ENCODE data around the gene ANGPTL8.

The ANGPTL8 gene

DNA sequence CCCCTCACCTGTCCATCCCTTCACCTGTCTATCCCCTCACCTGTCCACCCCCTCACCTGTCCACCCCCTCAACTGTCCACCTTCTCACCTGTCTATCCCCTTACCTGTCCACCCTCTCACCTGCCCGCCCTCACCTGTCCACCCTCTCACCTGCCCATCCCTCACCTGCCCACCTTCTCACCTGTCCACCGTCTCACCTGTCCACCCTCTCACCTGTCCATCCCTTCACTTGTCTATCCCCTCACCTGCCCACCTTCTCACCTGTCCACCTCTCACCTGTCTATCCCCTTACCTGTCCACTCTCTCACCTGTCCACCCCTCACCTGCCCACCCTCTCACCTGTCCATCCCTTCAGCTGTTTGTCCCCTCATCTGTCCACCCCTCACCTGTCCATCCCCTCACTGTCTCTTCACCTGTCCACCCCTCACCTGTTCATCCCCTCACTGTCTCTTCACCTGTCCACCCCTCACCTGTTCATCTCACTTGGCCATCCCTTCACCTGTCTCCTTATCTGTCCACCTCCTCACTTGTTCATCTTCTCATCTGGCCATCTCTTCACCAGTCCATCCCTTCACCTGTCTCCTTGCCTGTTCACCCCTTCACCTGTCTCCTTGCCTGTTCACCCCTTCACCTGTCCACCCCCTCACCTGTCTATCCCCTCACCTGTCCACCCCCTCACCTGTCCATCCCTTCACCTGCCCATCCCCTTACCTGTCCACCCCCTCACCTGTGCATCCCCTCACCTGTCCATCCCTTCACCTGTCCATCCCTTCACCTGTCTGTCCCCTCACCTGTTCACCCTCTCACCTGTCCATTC is 29.4 kb upstream of the ANGPTL8 start:
- Histone ChIP-seq H2BK12ac (ENCODE audit: low read length) (no peak overlapping the region), H4K91ac (ENCODE audit: low read depth, low read length, poor library complexity) (no peak overlapping the region), H3K4me1 (ENCODE audit: control insufficient read depth in 2 of 2, insufficient read depth in 1 of 2, low read depth in 1 of 2, low read length in 2 of 2) (no peaks in the 10 kb centered on the region), H2BK15ac (ENCODE audit: low read length) (no peak overlapping the region), H3K4ac (ENCODE audit: low read length) (no peak overlapping the region), H3K23ac (ENCODE audit: low read depth, low read length, poor library complexity) (peak overlapping the region; percentile 8), H3K27ac (replicated peaks; ENCODE audit: low read length) (no peak overlapping the region), H2BK120ac (ENCODE audit: low read depth, low read length) (no peak overlapping the region), H2AFZ (ENCODE audit: low read length) (no peak overlapping the region), H3K9me3 (replicated peaks in 1 of 2; ENCODE audit: control insufficient read depth in 2 of 2, insufficient read depth in 1 of 2, low read depth in 1 of 2, low read length in 2 of 2) (peaks cover 0 to 4% of the 10 kb centered on the region in 2 donors), H3K79me1 (ENCODE audit: low read depth, low read length) (peaks cover 10% of the 10 kb centered on the region), H3K4me3 (ENCODE audit: low read length in 2 of 2) (no peak overlapping the region), H3K36me3 (replicated peaks in 1 of 2; ENCODE audit: control insufficient read depth in 2 of 2, insufficient read depth in 2 of 2, low read length in 2 of 2) (peaks cover 8 to 52% of the 10 kb centered on the region in 2 donors), H2BK5ac (ENCODE audit: low read length) (no peak overlapping the region), H3K27me3 (ENCODE audit: control insufficient read depth in 3 of 3, insufficient read depth in 3 of 3, low read depth in 1 of 3, low read length in 3 of 3) (no peaks in the 10 kb centered on the region), H3K14ac (ENCODE audit: low read length) (no peak overlapping the region), H3K4me2 (ENCODE audit: insufficient read depth, low read length, poor library complexity, severe bottlenecking) (no peak overlapping the region), H4K8ac (ENCODE audit: low read depth, low read length) (no peak overlapping the region), H3K9ac (ENCODE audit: low read depth, low read length, poor library complexity) (no peak overlapping the region), H2AK5ac (ENCODE audit: low read depth, low read length) (no peak overlapping the region), H3K18ac (ENCODE audit: low read length) (no peak overlapping the region)
- no peak for DNase-seq (ENCODE audit: low spot score)
- WGBS, 2 donors (ENCODE audit: extremely low coverage in 2 of 2, insufficient read length in 2 of 2, insufficient replicate concordance in 1 of 2), result no CpG with 5 or more reads among the region's 2 CpGs

DNA sequence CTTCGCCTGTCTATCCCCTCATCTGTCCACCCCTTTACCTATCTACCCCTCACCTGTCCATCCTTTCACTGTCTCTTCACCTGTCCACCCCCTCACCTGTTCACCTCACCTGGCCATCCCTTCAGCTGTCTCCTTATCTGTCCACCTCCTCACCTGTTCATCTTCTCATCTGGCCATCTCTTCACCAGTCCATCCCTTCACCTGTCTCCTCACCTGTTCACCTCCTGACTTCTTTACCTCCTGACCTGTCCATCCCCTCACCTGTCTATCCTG is 28.8 kb upstream of the ANGPTL8 start:
- no peaks in the 10 kb centered on the region for H3K4me1 ChIP-seq (ENCODE audit: control insufficient read depth in 2 of 2, insufficient read depth in 1 of 2, low read depth in 1 of 2, low read length in 2 of 2)
- no peak overlapping the region for H2AFZ ChIP-seq (ENCODE audit: low read length)
- H4K91ac ChIP-seq (ENCODE audit: low read depth, low read length, poor library complexity), result no peak overlapping the region
- no peak overlapping the region for H3K14ac ChIP-seq (ENCODE audit: low read length)
- DNase-seq (ENCODE audit: low spot score), result no peak
- WGBS, 2 donors (ENCODE audit: extremely low coverage in 2 of 2, insufficient read length in 2 of 2, insufficient replicate concordance in 1 of 2), result no CpG with 5 or more reads among the region's 1 CpG
- H3K9ac ChIP-seq (ENCODE audit: low read depth, low read length, poor library complexity), result peak overlapping the region; percentile 24
- H3K4me3 ChIP-seq (ENCODE audit: low read length in 2 of 2), result no peak overlapping the region
- no peak overlapping the region for H2BK15ac ChIP-seq (ENCODE audit: low read length)
- H3K27ac ChIP-seq (replicated peaks; ENCODE audit: low read length), result no peak overlapping the region
- peaks cover 0 to 4% of the 10 kb centered on the region in 2 donors for H3K9me3 ChIP-seq (replicated peaks in 1 of 2; ENCODE audit: control insufficient read depth in 2 of 2, insufficient read depth in 1 of 2, low read depth in 1 of 2, low read length in 2 of 2)
- no peaks in the 10 kb centered on the region for H3K27me3 ChIP-seq (ENCODE audit: control insufficient read depth in 3 of 3, insufficient read depth in 3 of 3, low read depth in 1 of 3, low read length in 3 of 3)
- H2BK12ac ChIP-seq (ENCODE audit: low read length), result no peak overlapping the region
- H2BK120ac ChIP-seq (ENCODE audit: low read depth, low read length), result no peak overlapping the region
- H3K23ac ChIP-seq (ENCODE audit: low read depth, low read length, poor library complexity), result peak overlapping the region; percentile 4
- H4K8ac ChIP-seq (ENCODE audit: low read depth, low read length), result peak overlapping the region; percentile 55
- H3K18ac ChIP-seq (ENCODE audit: low read length), result no peak overlapping the region
- H3K79me1 ChIP-seq (ENCODE audit: low read depth, low read length), result peaks cover 10% of the 10 kb centered on the region
- no peak overlapping the region for H3K4ac ChIP-seq (ENCODE audit: low read length)
- H2AK5ac ChIP-seq (ENCODE audit: low read depth, low read length), result no peak overlapping the region
- H3K36me3 ChIP-seq (replicated peaks in 1 of 2; ENCODE audit: control insufficient read depth in 2 of 2, insufficient read depth in 2 of 2, low read length in 2 of 2), result peaks cover 12 to 58% of the 10 kb centered on the region in 2 donors
- no peak overlapping the region for H3K4me2 ChIP-seq (ENCODE audit: insufficient read depth, low read length, poor library complexity, severe bottlenecking)
- no peak overlapping the region for H2BK5ac ChIP-seq (ENCODE audit: low read length)

- WGBS, 2 donors (ENCODE audit: extremely low coverage in 2 of 2, insufficient read length in 2 of 2, insufficient replicate concordance in 1 of 2), result no CpG with 5 or more reads among the region's 6 CpGs
- H3K9ac ChIP-seq (ENCODE audit: low read depth, low read length, poor library complexity), result no peak overlapping the region
- peaks cover 0 to 7% of the 10 kb centered on the region in 2 donors for H3K9me3 ChIP-seq (replicated peaks in 1 of 2; ENCODE audit: control insufficient read depth in 2 of 2, insufficient read depth in 1 of 2, low read depth in 1 of 2, low read length in 2 of 2)
These were observed 25.0 kb upstream of the ANGPTL8 start for GRCh38 chr19:11214387-11214786.

DNA sequence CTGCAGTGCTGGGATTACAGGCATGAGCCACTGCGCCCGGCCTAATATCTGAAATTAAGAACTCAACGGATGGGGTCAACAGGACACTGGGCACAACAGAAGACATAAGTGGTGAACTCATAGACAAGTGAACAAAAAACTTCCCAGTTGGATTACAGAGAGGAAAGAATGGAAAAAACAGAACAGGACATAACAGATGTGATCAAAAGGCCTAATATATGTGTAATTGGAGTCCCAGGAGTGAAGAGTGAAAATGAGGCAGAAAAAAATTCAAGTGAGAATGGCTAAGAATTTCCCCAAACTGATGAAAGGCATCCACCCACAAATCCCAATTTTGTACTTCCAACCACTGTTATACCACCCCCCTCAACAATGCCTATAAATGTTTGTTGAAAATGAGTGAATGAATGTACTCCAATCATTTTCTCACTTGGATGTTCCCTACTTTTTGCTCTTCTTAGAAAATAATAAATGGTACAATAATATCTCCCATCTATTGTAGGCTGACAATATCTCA is 18.3 kb upstream of the ANGPTL8 start:
- Histone ChIP-seq H3K9me3 (replicated peaks in 1 of 2; ENCODE audit: control insufficient read depth in 2 of 2, insufficient read depth in 1 of 2, low read depth in 1 of 2, low read length in 2 of 2) (peaks cover 16 to 18% of the 10 kb centered on the region in 2 donors), H4K91ac (ENCODE audit: low read depth, low read length, poor library complexity) (no peak overlapping the region), H4K8ac (ENCODE audit: low read depth, low read length) (no peak overlapping the region), H2AK5ac (ENCODE audit: low read depth, low read length) (no peak overlapping the region), H3K27me3 (ENCODE audit: control insufficient read depth in 3 of 3, insufficient read depth in 3 of 3, low read depth in 1 of 3, low read length in 3 of 3) (no peaks in the 10 kb centered on the region), H2BK5ac (ENCODE audit: low read length) (no peak overlapping the region), H3K14ac (ENCODE audit: low read length) (no peak overlapping the region), H3K4me3 (ENCODE audit: low read length in 2 of 2) (no peak overlapping the region), H3K4me1 (ENCODE audit: control insufficient read depth in 2 of 2, insufficient read depth in 1 of 2, low read depth in 1 of 2, low read length in 2 of 2) (no peaks in the 10 kb centered on the region), H3K4ac (ENCODE audit: low read length) (no peak overlapping the region), H2BK12ac (ENCODE audit: low read length) (no peak overlapping the region), H2AFZ (ENCODE audit: low read length) (no peak overlapping the region), H3K23ac (ENCODE audit: low read depth, low read length, poor library complexity) (no peak overlapping the region), H2BK120ac (ENCODE audit: low read depth, low read length) (no peak overlapping the region), H3K79me1 (ENCODE audit: low read depth, low read length) (no peaks in the 10 kb centered on the region), H2BK15ac (ENCODE audit: low read length) (no peak overlapping the region), H3K9ac (ENCODE audit: low read depth, low read length, poor library complexity) (no peak overlapping the region), H3K36me3 (replicated peaks in 1 of 2; ENCODE audit: control insufficient read depth in 2 of 2, insufficient read depth in 2 of 2, low read length in 2 of 2) (peaks cover 17 to 75% of the 10 kb centered on the region in 2 donors), H3K18ac (ENCODE audit: low read length) (no peak overlapping the region), H3K27ac (replicated peaks; ENCODE audit: low read length) (no peak overlapping the region), H3K4me2 (ENCODE audit: insufficient read depth, low read length, poor library complexity, severe bottlenecking) (no peak overlapping the region)
- no peak for DNase-seq (ENCODE audit: low spot score)
- no CpG with 5 or more reads among the region's 3 CpGs for WGBS, 2 donors (ENCODE audit: extremely low coverage in 2 of 2, insufficient read length in 2 of 2, insufficient replicate concordance in 1 of 2)

More at GRCh38 chr19:11214387-11214786, 25.0 kb upstream of the ANGPTL8 start:
- Histone ChIP-seq H3K18ac (ENCODE audit: low read length) (no peak overlapping the region), H2BK120ac (ENCODE audit: low read depth, low read length) (no peak overlapping the region), H3K4me2 (ENCODE audit: insufficient read depth, low read length, poor library complexity, severe bottlenecking) (no peak overlapping the region), H4K8ac (ENCODE audit: low read depth, low read length) (no peak overlapping the region), H2BK15ac (ENCODE audit: low read length) (no peak overlapping the region), H3K4ac (ENCODE audit: low read length) (no peak overlapping the region), H2AK5ac (ENCODE audit: low read depth, low read length) (no peak overlapping the region), H3K4me3 (ENCODE audit: low read length in 2 of 2) (no peak overlapping the region), H2AFZ (ENCODE audit: low read length) (no peak overlapping the region), H3K14ac (ENCODE audit: low read length) (no peak overlapping the region), H4K91ac (ENCODE audit: low read depth, low read length, poor library complexity) (no peak overlapping the region), H3K36me3 (replicated peaks in 1 of 2; ENCODE audit: control insufficient read depth in 2 of 2, insufficient read depth in 2 of 2, low read length in 2 of 2) (peaks cover 10 to 70% of the 10 kb centered on the region in 2 donors), H3K4me1 (ENCODE audit: control insufficient read depth in 2 of 2, insufficient read depth in 1 of 2, low read depth in 1 of 2, low read length in 2 of 2) (no peaks in the 10 kb centered on the region), H3K79me1 (ENCODE audit: low read depth, low read length) (peaks cover 7% of the 10 kb centered on the region), H2BK12ac (ENCODE audit: low read length) (no peak overlapping the region), H3K27me3 (ENCODE audit: control insufficient read depth in 3 of 3, insufficient read depth in 3 of 3, low read depth in 1 of 3, low read length in 3 of 3) (no peaks in the 10 kb centered on the region), H2BK5ac (ENCODE audit: low read length) (no peak overlapping the region), H3K23ac (ENCODE audit: low read depth, low read length, poor library complexity) (no peak overlapping the region), H3K27ac (replicated peaks; ENCODE audit: low read length) (no peak overlapping the region)
- DNase-seq (ENCODE audit: low spot score), result no peak
